Glutamatergic neuron (in vitro differentiated cells): ENCODE data around the gene PPHLN1. TPM values are rescaled to one million over a fixed set of nuclear protein-coding genes. Genes with fewer than 3 reads are reported as not detected.

Experiments
- DNase-seq: peaks from one replicate; pipeline ENCODE4 v3.0.0; 2022
- H3K27ac Mint-ChIP-seq: one replicate; pipeline ENCODE4 v1.8.0; 2020; ENCODE audit warnings: mild to moderate bottlenecking, mixed read lengths, inconsistent platforms; ENCODE audit not compliant: unreplicated experiment
- H3K27me3 Mint-ChIP-seq: one replicate; pipeline ENCODE4 v1.8.0; 2020; ENCODE audit warnings: mild to moderate bottlenecking, moderate library complexity, mixed read lengths, inconsistent platforms; ENCODE audit not compliant: unreplicated experiment
- H3K36me3 Mint-ChIP-seq: one replicate; pipeline ENCODE4 v1.8.0; 2020; ENCODE audit warnings: mild to moderate bottlenecking, mixed read lengths, inconsistent platforms; ENCODE audit not compliant: unreplicated experiment
- H3K4me1 Mint-ChIP-seq: one replicate; pipeline ENCODE4 v1.8.0; 2020; ENCODE audit warnings: mild to moderate bottlenecking, low read depth, mixed read lengths, inconsistent platforms; ENCODE audit not compliant: unreplicated experiment
- H3K4me3 Mint-ChIP-seq: one replicate; pipeline ENCODE4 v1.8.0; 2020; ENCODE audit warnings: mild to moderate bottlenecking, mixed read lengths, inconsistent platforms; ENCODE audit not compliant: unreplicated experiment
- H3K9me3 Mint-ChIP-seq: one replicate; pipeline ENCODE4 v1.8.0; 2020; ENCODE audit warnings: mild to moderate bottlenecking, moderate library complexity, mixed read lengths, inconsistent platforms; ENCODE audit not compliant: unreplicated experiment
- CTCF ChIP-seq: fragments of 200-600 bp; sonication (generic); IDR thresholded peaks from one replicate; pipeline ENCODE4 v1.5.0; 2021; ENCODE audit not compliant: partially characterized antibody, unreplicated experiment
- total RNA-seq: library from RNA; stranded (reverse); fragmentation: NEBNext Ultra II Directional; extraction: Animal tissue kit (Norgen Biotek cat#: 25700); gene quantifications from one replicate; pipeline ENCODE4 v1.2.1, GENCODE V29; 2021; ENCODE audit not compliant: unreplicated experiment

PPHLN1 gene
- total RNA-seq, 1 donor from 2014 or later: 64.4 TPM

- peaks cover 4% of the 10 kb centered on the region for H3K9me3 Mint-ChIP-seq
- peaks cover 3% of the 10 kb centered on the region for H3K27me3 Mint-ChIP-seq
- peaks cover 26% of the 10 kb centered on the region for H3K36me3 Mint-ChIP-seq
- DNase-seq: no peak
- TF ChIP-seq CTCF: no peak
- H3K4me3 Mint-ChIP-seq: no peak overlapping the region
- H3K27ac Mint-ChIP-seq: no peak overlapping the region
- no peaks in the 10 kb centered on the region for H3K4me1 Mint-ChIP-seq
Measured at GRCh38 chr12:42445891-42446290, 119.9 kb downstream of the PPHLN1 start.

- peaks cover 3% of the 10 kb centered on the region for H3K27me3 Mint-ChIP-seq
- TF ChIP-seq CTCF: no peak
- H3K4me1 Mint-ChIP-seq: no peaks in the 10 kb centered on the region
- peaks cover 26% of the 10 kb centered on the region for H3K36me3 Mint-ChIP-seq
- no peak for DNase-seq
- H3K4me3 Mint-ChIP-seq: no peak overlapping the region
- H3K9me3 Mint-ChIP-seq: peaks cover 4% of the 10 kb centered on the region
- no peak overlapping the region for H3K27ac Mint-ChIP-seq
Measured at GRCh38 chr12:42446761-42447160, 120.8 kb downstream of the PPHLN1 start.

- peaks cover 3% of the 10 kb centered on the region for H3K27me3 Mint-ChIP-seq
- no peak for DNase-seq
- no peaks in the 10 kb centered on the region for H3K4me1 Mint-ChIP-seq
- no peak for TF ChIP-seq CTCF
- H3K27ac Mint-ChIP-seq: no peak overlapping the region
- H3K9me3 Mint-ChIP-seq: peaks cover 3% of the 10 kb centered on the region
- H3K4me3 Mint-ChIP-seq: no peak overlapping the region
- peaks cover 26% of the 10 kb centered on the region for H3K36me3 Mint-ChIP-seq
Measured at GRCh38 chr12:42447371-42447786, 121.4 kb downstream of the PPHLN1 start.

DNA sequence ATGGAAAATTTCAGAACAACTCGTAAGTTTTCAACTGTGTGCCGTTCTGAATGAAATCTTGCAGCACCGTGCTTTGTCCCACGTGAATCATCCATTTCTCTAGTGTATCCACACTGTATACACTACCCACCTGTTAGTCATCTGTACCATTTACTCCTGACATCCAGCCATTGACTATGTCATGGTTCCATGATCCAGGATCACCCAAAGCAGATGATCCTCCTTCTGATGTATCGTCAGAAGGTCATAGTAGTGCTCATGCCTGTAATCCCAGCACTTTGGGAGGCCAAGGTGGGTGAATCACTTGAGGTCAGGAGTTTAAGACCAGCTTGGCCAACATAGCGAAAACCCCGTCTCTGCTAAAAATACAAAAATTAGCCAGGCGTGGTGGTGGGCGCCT is 122.9 kb downstream of the PPHLN1 start:
- Mint-ChIP-seq H3K27me3 (no peaks in the 10 kb centered on the region), H3K4me1 (no peaks in the 10 kb centered on the region)
- no peak for TF ChIP-seq CTCF

DNA sequence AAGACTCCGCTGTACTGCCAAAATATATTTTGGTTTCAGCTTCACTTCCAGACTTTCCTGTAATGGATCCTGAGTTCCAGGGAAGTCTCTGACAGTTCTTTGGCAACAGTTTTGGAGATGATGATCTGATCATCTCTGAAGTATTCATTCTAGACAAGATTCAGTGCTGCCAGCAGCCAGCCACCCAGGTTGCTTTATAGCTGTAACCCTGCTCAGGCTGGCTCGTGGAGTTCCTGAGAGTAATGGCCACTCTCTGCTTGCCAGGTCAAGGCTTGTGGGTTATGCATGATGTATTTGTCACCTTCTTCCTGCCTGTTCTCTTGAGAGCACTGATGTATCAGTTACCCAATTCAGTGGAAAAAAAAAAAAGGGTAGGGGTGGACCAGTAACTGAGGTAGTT is 124.3 kb downstream of the PPHLN1 start:
- H3K9me3 Mint-ChIP-seq: peaks cover 2% of the 10 kb centered on the region
- H3K27ac Mint-ChIP-seq: no peak overlapping the region
- H3K4me1 Mint-ChIP-seq: no peaks in the 10 kb centered on the region
- no peaks in the 10 kb centered on the region for H3K27me3 Mint-ChIP-seq
- no peak for DNase-seq
- peaks cover 10% of the 10 kb centered on the region for H3K36me3 Mint-ChIP-seq
- no peak for TF ChIP-seq CTCF
- H3K4me3 Mint-ChIP-seq: no peak overlapping the region

More for the DNA sequence above, 122.9 kb downstream of the PPHLN1 start:
- H3K9me3 Mint-ChIP-seq: peaks cover 2% of the 10 kb centered on the region
- no peak for DNase-seq
- no peak overlapping the region for H3K4me3 Mint-ChIP-seq
- H3K36me3 Mint-ChIP-seq: peaks cover 22% of the 10 kb centered on the region
- no peak overlapping the region for H3K27ac Mint-ChIP-seq
